K562 (cell line): ENCODE measurements around the gene PRR14. TPM values are rescaled to one million over a fixed set of nuclear protein-coding genes. Genes with fewer than 3 reads are reported as not detected.

Experiments used
- ETV6 ChIP-seq, 3 experiments: fragments of 150-350 bp in 1 of 3; sonication (generic) in 1 of 3; formaldehyde crosslinking in 1 of 3; IDR thresholded peaks; 2 replicates each; pipeline versions ENCODE4 v1.6.1 to v1.8.0; 2014 to 2022; ENCODE audit warnings: borderline replicate concordance in 2 of 3, low read depth in 2 of 3, antibody characterized with exemption in 1 of 3, low read length in 1 of 3, mild to moderate bottlenecking in 1 of 3, missing genetic modification reagents in 1 of 3
- KLF13 ChIP-seq: fragments of 450-650 bp; IDR thresholded peaks from 2 replicates; pipeline ENCODE4 v1.6.1; 2016; ENCODE audit warnings: missing genetic modification characterization, low read depth, mild to moderate bottlenecking, missing compliant biosample characterization, moderate library complexity, borderline replicate concordance
- MTA3 ChIP-seq: fragments of 450-650 bp; formaldehyde crosslinking; IDR thresholded peaks from 2 replicates; pipeline ENCODE4 v1.6.1; 2017; ENCODE audit warnings: mild to moderate bottlenecking, borderline replicate concordance
- NR2C1 ChIP-seq, 2 experiments: fragments of 450-650 bp; IDR thresholded peaks; 2 replicates each; pipeline ENCODE4 v1.6.1; 2017; ENCODE audit warnings: mild to moderate bottlenecking in 2 of 2, antibody characterized with exemption in 1 of 2, inconsistent platforms in 1 of 2, missing compliant biosample characterization in 1 of 2, missing genetic modification characterization in 1 of 2
- POLR2AphosphoS2 ChIP-seq: IDR thresholded peaks from 2 replicates; pipeline ENCODE4 v1.6.1; 2012; ENCODE audit warnings: low read length, improper control_type of control experiment
- SNIP1 ChIP-seq: fragments of 450-650 bp; IDR thresholded peaks from 2 replicates; pipeline ENCODE4 v1.7.1; 2017; ENCODE audit warnings: low read depth, mild to moderate bottlenecking
- SOX6 ChIP-seq: fragments of 450-650 bp; IDR thresholded peaks from 2 replicates; pipeline ENCODE4 v1.6.1; 2014; ENCODE audit warnings: mild to moderate bottlenecking
- TEAD4 ChIP-seq, 2 experiments: sonication (generic) in 1 of 2; formaldehyde crosslinking in 1 of 2; IDR thresholded peaks; 2 replicates each; pipeline versions ENCODE4 v1.6.1 to v1.8.0; 2012 to 2022; ENCODE audit warnings: borderline replicate concordance in 1 of 2, inconsistent platforms in 1 of 2, low read length in 1 of 2, mild to moderate bottlenecking in 1 of 2, missing genetic modification reagents in 1 of 2
- ZBTB7A ChIP-seq: IDR thresholded peaks from 2 replicates; pipeline ENCODE4 v1.6.1; 2011; ENCODE audit warnings: low read depth, mild to moderate bottlenecking, low read length, moderate library complexity, borderline replicate concordance; ENCODE audit not compliant: control insufficient read depth
- ZFX ChIP-seq: sonication (generic); formaldehyde crosslinking; IDR thresholded peaks from 2 replicates; pipeline ENCODE4 v1.8.0; 2022; ENCODE audit warnings: mild to moderate bottlenecking, missing genetic modification reagents, moderate library complexity
- ZNF407 ChIP-seq: fragments of 450-650 bp; IDR thresholded peaks from 2 replicates; pipeline ENCODE4 v1.6.1; 2016; ENCODE audit warnings: low read depth
- ZNF449 ChIP-seq: fragments of 250-450 bp; sonication (Bioruptor Pico); IDR thresholded peaks from 2 replicates; pipeline ENCODE4 v1.8.0; 2022; ENCODE audit warnings: moderate library complexity, mild to moderate bottlenecking, inconsistent platforms
- polyA plus RNA-seq, 8 experiments: library from polyadenylated mRNA; depleted of rRNA in 4 of 8; stranded (reverse) in 5 of 8; unstranded in 3 of 8; fragments of >200 nt; fragmentation: Nextera tagmentation in 2 of 8; fragmentation: Illumina TruSeq in 1 of 8; extraction: Ambion mirVana in 2 of 8; extraction: Trizol in 1 of 8; gene quantifications; 2 replicates each; pipeline versions ENCODE4 v1.2.1 to v1.2.3, GENCODE V29; 2011 to 2014; ENCODE audit warnings: inconsistent platforms in 1 of 8, missing spikeins in 1 of 8
- total RNA-seq, 7 experiments: library from RNA; depleted of rRNA in 6 of 7; stranded (reverse); fragments of >200 nt in 6 of 7; fragmentation: Illumina TruSeq in 2 of 7; extraction: Trizol in 2 of 7; gene quantifications; 2 replicates each; pipeline versions ENCODE4 v1.2.1 to v1.2.3, GENCODE V29; 2011 to 2021; ENCODE audit warnings: low replicate concordance in 1 of 7
- TF ChIP-seq, protein P1 (sequence below): fragments of 250-450 bp; sonication (Bioruptor Pico); IDR thresholded peaks from 2 replicates; pipeline ENCODE4 v1.5.0; 2020; ENCODE audit warnings: mild to moderate bottlenecking

The PRR14 gene
- total and polyA plus RNA-seq, 9 of the 15 experiments (the other 6 are each of a cell fraction or from before 2014, with no cell fraction given), result 2.2 to 63.1 (median 11.5) TPM

- TF ChIP-seq ZNF407 (no peak), NR2C1 (IDR thresholded peaks at IDR 0.05) (no peak), NR2C1 (tag; IDR thresholded peaks at IDR 0.05) (no peak), ZBTB7A (peak; percentile 63; the same call in 1 of the 2 replicates), SNIP1 (peak; percentile 87), SOX6 (0 out of 2 replicates have a peak, but pooled peaks have one; percentile 8), ZFX (CRISPR knock-in tag) (peak; percentile 59), KLF13 (peak; percentile 45; the same call in 1 of the 2 replicates), MTA3 (peak; percentile 42; the same call in 1 of the 2 replicates), TEAD4 (IDR thresholded peaks at IDR 0.05; ENCODE audit: low read length) (peak; percentile 35; the same call in 1 of the 2 replicates), TEAD4 (CRISPR knock-in tag; IDR thresholded peaks at IDR 0.05; ENCODE audit: borderline replicate concordance) (no peak), POLR2AphosphoS2 (no peak), ETV6 (IDR thresholded peaks at IDR 0.05; ENCODE audit: borderline replicate concordance in 1 of 2, low read depth in 2 of 2, low read length in 1 of 2) (peak in 1 of 2 experiments; percentile 86; a peak in 2 of 4 replicates), ETV6 (CRISPR knock-in tag; IDR thresholded peaks at IDR 0.05; ENCODE audit: borderline replicate concordance) (no peak), ZNF449 (CRISPR knock-in tag) (no peak)
- TF ChIP-seq, protein P1, sequence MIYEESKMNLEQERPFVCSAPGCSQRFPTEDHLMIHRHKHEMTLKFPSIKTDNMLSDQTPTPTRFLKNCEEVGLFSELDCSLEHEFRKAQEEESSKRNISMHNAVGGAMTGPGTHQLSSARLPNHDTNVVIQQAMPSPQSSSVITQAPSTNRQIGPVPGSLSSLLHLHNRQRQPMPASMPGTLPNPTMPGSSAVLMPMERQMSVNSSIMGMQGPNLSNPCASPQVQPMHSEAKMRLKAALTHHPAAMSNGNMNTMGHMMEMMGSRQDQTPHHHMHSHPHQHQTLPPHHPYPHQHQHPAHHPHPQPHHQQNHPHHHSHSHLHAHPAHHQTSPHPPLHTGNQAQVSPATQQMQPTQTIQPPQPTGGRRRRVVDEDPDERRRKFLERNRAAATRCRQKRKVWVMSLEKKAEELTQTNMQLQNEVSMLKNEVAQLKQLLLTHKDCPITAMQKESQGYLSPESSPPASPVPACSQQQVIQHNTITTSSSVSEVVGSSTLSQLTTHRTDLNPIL, result 0 out of 2 replicates have a peak, but pooled peaks have one; percentile 55
Measured at GRCh38 chr16:30658731-30659506, 8.2 kb downstream of the PRR14 start (continued).
